ENCODE results near the gene CCDC83.

GRCh38 chr11:85848556-85848955 lies 6.6 kb upstream of the CCDC83 start:
- no peak for TF ChIP-seq POLR2A (IDR thresholded peaks at IDR 0.05; ENCODE audit: low read length)
- TF ChIP-seq GATA1 (IDR thresholded peaks at IDR 0.05; ENCODE audit: low read depth, low read length): no peak

Data from erythroblast (primary cell).